Naive thymus-derived CD4-positive, alpha-beta T cell (primary cell): Measurements from ENCODE around the gene HEATR5A. TPM values are rescaled to one million over a fixed set of nuclear protein-coding genes. Genes with fewer than 3 reads are reported as not detected.
"Not testable (repeated sequence)": the region's sequence is repeated elsewhere in the genome, so short reads cannot be mapped to it uniquely, and the experiment has no call there.

Experiments used
- ATAC-seq: fragments of 150-1000 bp; cut with Tn5 transposase; 2 replicates; pipeline ENCODE4 v1.10.0; 2021; ENCODE audit warnings: mild to moderate bottlenecking, moderate library complexity
- CTCF ChIA-PET: fragments of 350-600 bp; sonication (Branson Sonifier 250); formaldehyde crosslinking; loops from one replicate; lab custom pipeline; 2021; ENCODE audit warnings: antibody characterized with exemption; lab: Charles Lee
- POLR2A ChIA-PET: fragments of 350-600 bp; sonication (Branson Sonifier 250); formaldehyde crosslinking; loops from one replicate; lab custom pipeline; 2021; ENCODE audit warnings: antibody characterized with exemption, inconsistent platforms; lab: Charles Lee
- DNase-seq, 9 donors: peaks; one replicate each; pipeline versions ENCODE4 v3.0.0 to v3.0.0-alpha.2; 2020 to 2022; ENCODE audit warnings: mixed read lengths in 1 of 9
- H3K27ac ChIP-seq: one replicate; pipeline ENCODE4 v1.7.0; 2013; ENCODE audit warnings: mild to moderate bottlenecking, low read depth, low read length, moderate library complexity
- H3K27me3 ChIP-seq, 2 donors: one replicate each; pipeline ENCODE4 v1.7.0; 2013; ENCODE audit warnings: low read length in 2 of 2, mild to moderate bottlenecking in 2 of 2, moderate library complexity in 2 of 2; ENCODE audit not compliant: control insufficient read depth in 2 of 2, insufficient read depth in 2 of 2
- H3K36me3 ChIP-seq, 3 experiments: 1 replicate in 2 of 3; 2 replicates in 1 of 3; pipeline ENCODE4 v1.7.0; 2013; ENCODE audit warnings: low read length in 3 of 3, mild to moderate bottlenecking in 3 of 3, moderate library complexity in 1 of 3; ENCODE audit not compliant: insufficient read depth in 3 of 3, control insufficient read depth in 2 of 3
- H3K4me1 ChIP-seq, 2 donors: one replicate each; pipeline ENCODE4 v1.7.0; 2013; ENCODE audit warnings: low read length in 2 of 2, mild to moderate bottlenecking in 2 of 2, moderate library complexity in 1 of 2; ENCODE audit not compliant: control insufficient read depth in 2 of 2, insufficient read depth in 2 of 2
- H3K4me3 ChIP-seq: 2 replicates; pipeline ENCODE4 v1.7.0; 2013; ENCODE audit warnings: mild to moderate bottlenecking, low read length
- H3K9me3 ChIP-seq, 3 experiments: 1 replicate in 2 of 3; 2 replicates in 1 of 3; pipeline ENCODE4 v1.7.0; 2013; ENCODE audit warnings: low read length in 3 of 3; ENCODE audit not compliant: control insufficient read depth in 2 of 3
- H3K27ac Mint-ChIP-seq, 9 donors: one replicate each; pipeline ENCODE4 v1.8.0; 2020 to 2022; ENCODE audit warnings: mixed read lengths in 9 of 9, mild to moderate bottlenecking in 8 of 9, moderate library complexity in 5 of 9, inconsistent platforms in 2 of 9
- H3K27me3 Mint-ChIP-seq, 5 donors: one replicate each; pipeline ENCODE4 v1.8.0; 2021 to 2022; ENCODE audit warnings: mixed read lengths in 5 of 5, mild to moderate bottlenecking in 1 of 5
- H3K36me3 Mint-ChIP-seq, 5 donors: one replicate each; pipeline ENCODE4 v1.8.0; 2020 to 2022; ENCODE audit warnings: mixed read lengths in 5 of 5, mild to moderate bottlenecking in 3 of 5, inconsistent platforms in 1 of 5
- H3K4me1 Mint-ChIP-seq, 7 donors: one replicate each; pipeline ENCODE4 v1.8.0; 2020 to 2022; ENCODE audit warnings: mixed read lengths in 7 of 7, mild to moderate bottlenecking in 3 of 7, inconsistent platforms in 1 of 7
- H3K4me3 Mint-ChIP-seq, 10 donors: one replicate each; pipeline ENCODE4 v1.8.0; 2020 to 2022; ENCODE audit warnings: mild to moderate bottlenecking in 10 of 10, mixed read lengths in 10 of 10, moderate library complexity in 6 of 10, inconsistent platforms in 2 of 10
- H3K9me3 Mint-ChIP-seq, 11 donors: one replicate each; pipeline ENCODE4 v1.8.0; 2020 to 2022; ENCODE audit warnings: mixed read lengths in 11 of 11, mild to moderate bottlenecking in 4 of 11, inconsistent platforms in 1 of 11, moderate library complexity in 1 of 11
- intact Hi-C, 2 donors: fragments of 100-400 bp; cut with micrococcal nuclease; formaldehyde crosslinking; loops; one replicate each; pipeline ENCODE4 v1.15.1; 2023
- polyA plus RNA-seq, 2 donors: library from polyadenylated mRNA; unstranded; fragments of 300-500 nt; fragmentation: Illumina TruSeq; gene quantifications; one replicate each; pipeline ENCODE4 v1.2.3, GENCODE V29; 2021
- total RNA-seq, 6 experiments: library from RNA in 5 of 6; stranded (reverse) in 5 of 6; gene quantifications; 1 replicate in 5 of 6; 2 replicates in 1 of 6; pipeline ENCODE4 v1.2.3 and lab custom pipeline; 2021 to 2026

HEATR5A gene
- total and polyA plus RNA-seq, 7 experiments from 2014 or later = 5.6 to 14.4 (median 12.7) TPM

DNA sequence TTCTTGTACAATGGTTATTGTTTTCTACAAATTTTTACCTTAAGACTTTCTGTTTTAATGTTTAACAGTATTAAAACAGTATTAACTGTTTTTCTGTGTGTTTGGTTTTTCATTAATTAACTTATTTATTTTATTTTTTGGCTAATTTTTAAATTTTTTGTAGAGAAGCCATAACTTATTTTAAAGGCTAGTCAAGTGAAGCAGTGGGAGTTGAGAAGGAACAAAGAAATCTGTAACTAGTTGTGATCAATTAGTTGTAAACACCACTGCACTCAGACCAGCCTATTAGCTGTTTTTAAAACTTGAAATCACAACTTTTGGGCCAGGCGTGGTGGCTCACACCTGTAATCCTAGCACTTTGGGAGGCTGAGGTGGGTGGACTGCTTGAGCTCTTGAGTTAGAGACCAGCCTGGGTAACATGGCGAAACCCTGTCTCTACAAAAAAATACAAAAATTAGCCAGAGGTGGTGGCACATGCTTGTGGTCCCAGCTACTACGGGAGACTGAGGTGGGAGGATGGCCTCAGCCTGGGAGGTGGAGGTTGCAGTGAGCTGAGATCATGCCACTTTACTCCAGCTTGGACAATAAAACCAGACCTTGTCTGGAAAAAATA lies 161.8 kb downstream of the HEATR5A start:
- Histone ChIP-seq H3K36me3 (no peaks in the 10 kb centered on the region), H3K4me3 (no peak overlapping the region), H3K27ac (no peak overlapping the region), H3K9me3 (no peaks in the 10 kb centered on the region), H3K4me1 (no peaks in the 10 kb centered on the region), H3K27me3 (no peaks in the 10 kb centered on the region)
- peaks cover 0 to 1% (median 0%) of the 10 kb centered on the region in 7 donors for H3K4me1 Mint-ChIP-seq
- intact Hi-C loops = no loop called here
- ChIA-PET CTCF (no interaction called here), POLR2A (no interaction called here)
- no peak for DNase-seq
- ATAC-seq = no peak
- H3K36me3 Mint-ChIP-seq = no peaks in the 10 kb centered on the region
- no peak overlapping the region for H3K27ac Mint-ChIP-seq
- H3K4me3 Mint-ChIP-seq = peak overlapping the region in 1 of 10 donors; percentile 32
- no peaks in the 10 kb centered on the region for H3K27me3 Mint-ChIP-seq
- no peaks in the 10 kb centered on the region for H3K9me3 Mint-ChIP-seq

DNA sequence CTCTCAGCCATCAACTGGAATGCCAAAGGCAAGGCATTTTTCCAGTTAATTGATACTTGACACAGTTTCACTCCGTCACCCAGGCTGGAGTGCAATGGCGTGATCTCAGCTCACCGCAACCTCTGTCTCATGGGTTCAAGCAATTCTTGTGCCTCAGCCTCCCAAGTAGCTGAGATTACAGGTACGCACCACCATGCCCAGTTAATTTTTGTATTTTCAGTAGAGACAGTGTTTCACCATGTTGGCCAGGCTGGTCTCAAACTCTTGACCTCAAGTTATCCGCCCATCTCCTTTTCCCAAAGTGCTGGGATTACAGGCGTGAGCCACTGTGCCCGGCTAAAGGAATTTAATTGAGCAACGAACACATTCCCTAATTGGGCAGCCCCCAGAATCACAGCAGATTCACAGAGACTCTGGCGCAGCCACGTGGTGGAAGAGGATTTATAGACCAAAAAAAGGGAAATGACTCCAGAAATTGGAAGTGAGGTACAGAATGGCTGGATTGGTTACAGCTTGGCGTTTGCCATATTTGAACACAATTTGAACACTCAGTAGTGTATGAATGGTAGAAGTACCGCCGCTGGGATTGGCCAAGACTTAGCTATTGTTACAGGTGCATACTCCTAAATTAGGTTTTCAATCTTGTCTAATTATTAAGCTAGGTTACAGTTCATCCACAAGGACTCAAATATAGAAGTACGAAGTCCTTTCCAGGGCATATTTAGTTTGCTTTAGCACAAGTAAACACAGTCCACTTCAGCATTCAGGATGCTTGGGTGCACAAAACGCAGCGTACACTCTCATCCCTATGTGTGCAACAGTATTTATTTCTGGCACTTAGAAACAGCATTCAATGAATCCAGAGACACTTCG lies 162.6 kb downstream of the HEATR5A start:
- H3K27ac Mint-ChIP-seq, H3K4me1 Mint-ChIP-seq, H3K9me3 ChIP-seq, H3K27ac ChIP-seq, DNase-seq, H3K4me1 ChIP-seq, POLR2A ChIA-PET, ATAC-seq, H3K36me3 Mint-ChIP-seq, H3K9me3 Mint-ChIP-seq, H3K4me3 Mint-ChIP-seq, CTCF ChIA-PET, H3K4me3 ChIP-seq, intact Hi-C loops, H3K27me3 Mint-ChIP-seq, H3K36me3 ChIP-seq, H3K27me3 ChIP-seq: not testable (repeated sequence)

DNA sequence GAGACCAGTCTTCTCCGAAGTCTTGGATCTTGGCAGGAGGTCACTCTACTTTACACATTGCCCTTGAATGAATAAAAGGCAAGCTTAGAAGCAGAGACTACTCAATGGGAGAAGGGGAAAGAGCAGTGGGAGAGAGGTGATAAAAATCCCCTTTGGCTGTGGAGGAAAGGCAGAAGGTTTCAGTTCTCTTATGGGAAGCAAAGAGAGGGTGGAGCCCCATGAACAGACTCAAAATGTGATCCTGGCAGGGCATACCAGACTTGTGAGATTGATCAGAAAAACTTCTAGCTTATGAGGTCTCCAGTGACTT lies 163.2 kb downstream of the HEATR5A start:
- peaks cover 0 to 1% (median 0%) of the 10 kb centered on the region in 7 donors for H3K4me1 Mint-ChIP-seq
- no peaks in the 10 kb centered on the region for H3K36me3 ChIP-seq
- H3K9me3 ChIP-seq = no peaks in the 10 kb centered on the region
- no peaks in the 10 kb centered on the region for H3K36me3 Mint-ChIP-seq
- H3K4me3 ChIP-seq = no peak overlapping the region
- no peak overlapping the region for H3K4me3 Mint-ChIP-seq
- ChIA-PET POLR2A (interaction anchor here (0.7 kb wide), 1 partner anchor 48 kb away, joined by 5 read pairs; no protein-coding TSS in a partner anchor), CTCF (no interaction called here)
- H3K4me1 ChIP-seq = no peaks in the 10 kb centered on the region
- ATAC-seq (no peak), DNase-seq (no peak)
- no peaks in the 10 kb centered on the region for H3K27me3 ChIP-seq
- no peak overlapping the region for H3K27ac ChIP-seq
- intact Hi-C loops = no loop called here
- no peak overlapping the region for H3K27ac Mint-ChIP-seq
- H3K9me3 Mint-ChIP-seq = no peaks in the 10 kb centered on the region
- H3K27me3 Mint-ChIP-seq = no peaks in the 10 kb centered on the region

DNA sequence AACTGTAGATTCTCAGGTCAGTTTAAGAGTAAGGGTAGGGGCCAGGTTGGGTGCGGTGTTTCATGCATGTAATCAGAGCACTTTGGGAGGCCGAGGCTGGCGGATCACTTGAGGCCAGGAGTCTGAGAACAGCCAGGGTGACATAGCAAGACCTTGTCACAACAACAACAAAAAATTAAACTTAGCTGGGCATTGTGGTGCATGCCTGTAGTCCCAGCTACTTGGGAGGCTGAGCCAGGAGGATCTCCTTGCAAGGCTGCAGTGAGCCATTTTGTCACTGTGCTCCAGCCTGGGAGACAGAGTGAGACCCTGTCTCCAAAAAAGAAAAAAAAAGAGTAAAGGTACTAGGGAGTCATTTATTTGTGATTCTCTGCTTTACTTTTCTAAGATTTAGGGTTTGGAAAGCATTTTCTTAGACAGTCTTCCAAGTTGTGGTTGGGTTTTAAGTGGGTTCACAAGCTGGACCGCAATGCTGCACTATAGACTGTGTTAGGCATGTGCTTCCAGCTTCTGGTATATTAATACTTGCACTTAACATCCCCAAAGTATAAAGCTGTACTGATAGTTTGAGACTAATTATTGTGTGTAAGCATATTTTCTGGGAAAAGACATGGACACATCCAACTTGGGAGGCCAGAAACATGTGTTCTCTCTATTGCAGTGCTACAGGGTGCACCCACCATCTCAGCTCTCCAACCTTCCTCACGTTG lies 163.7 kb downstream of the HEATR5A start:
- DNase-seq = no peak
- no peaks in the 10 kb centered on the region for H3K9me3 Mint-ChIP-seq

DNA sequence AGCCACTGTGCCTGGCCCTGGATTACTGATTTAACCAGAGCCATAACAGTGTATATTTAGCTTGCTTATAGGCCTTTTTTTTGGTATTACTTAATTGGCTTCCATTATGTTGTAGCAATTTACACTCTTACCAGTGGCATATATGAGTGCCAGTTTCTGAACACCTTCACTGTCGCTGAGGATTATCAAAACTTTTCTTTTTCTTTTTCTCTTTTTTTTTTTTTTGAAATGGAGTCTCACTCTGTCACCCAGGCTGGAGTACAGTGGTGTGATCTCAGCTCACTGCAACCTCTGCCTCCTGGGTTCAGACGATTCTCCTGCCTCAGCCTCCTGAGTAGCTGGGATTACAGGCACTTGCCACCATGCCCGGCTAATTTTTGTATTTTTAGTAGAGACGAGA lies 164.4 kb downstream of the HEATR5A start:
- not testable (repeated sequence) for H3K4me1 Mint-ChIP-seq

More for the DNA sequence above, 163.7 kb downstream of the HEATR5A start:
- H3K4me3 Mint-ChIP-seq = no peak overlapping the region
- Histone ChIP-seq H3K36me3 (no peaks in the 10 kb centered on the region), H3K4me3 (no peak overlapping the region), H3K4me1 (no peaks in the 10 kb centered on the region), H3K27ac (no peak overlapping the region), H3K9me3 (no peaks in the 10 kb centered on the region), H3K27me3 (no peaks in the 10 kb centered on the region)
- ChIA-PET POLR2A (interaction anchor here (0.7 kb wide), 1 partner anchor 48 kb away, joined by 5 read pairs; no protein-coding TSS in a partner anchor), CTCF (no interaction called here)
- H3K27me3 Mint-ChIP-seq = no peaks in the 10 kb centered on the region
- intact Hi-C loops = no loop called here
- ATAC-seq = no peak
- peaks cover 0 to 1% (median 0%) of the 10 kb centered on the region in 7 donors for H3K4me1 Mint-ChIP-seq
- H3K36me3 Mint-ChIP-seq = no peaks in the 10 kb centered on the region
- no peak overlapping the region for H3K27ac Mint-ChIP-seq

DNA sequence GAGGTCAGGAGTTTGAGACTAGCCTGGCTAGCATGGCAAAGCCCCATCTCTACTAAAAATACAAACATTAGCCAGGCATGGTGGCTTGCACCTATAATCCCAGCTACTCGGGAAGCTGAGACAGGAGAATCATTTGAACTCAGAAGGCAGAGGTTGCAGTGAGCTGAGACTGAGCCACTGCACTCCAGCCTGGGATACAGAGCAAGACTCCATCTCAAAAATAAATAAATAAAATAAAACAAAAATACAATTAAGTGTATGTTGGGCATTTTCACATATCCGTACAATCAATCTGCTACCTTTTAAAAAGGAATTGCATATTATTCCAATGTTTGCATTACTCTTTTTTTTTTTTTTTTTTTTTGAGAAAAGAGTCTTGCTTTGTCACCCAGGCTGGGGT lies 165.1 kb downstream of the HEATR5A start:
- POLR2A ChIA-PET = interaction anchor here (0.8 kb wide), 1 partner anchor 135 kb away, joined by 3 read pairs; no protein-coding TSS in a partner anchor

More for the DNA sequence above, 164.4 kb downstream of the HEATR5A start:
- ATAC-seq, H3K4me3 ChIP-seq, H3K27ac Mint-ChIP-seq, H3K27me3 ChIP-seq, H3K4me1 ChIP-seq, H3K36me3 ChIP-seq, intact Hi-C loops, H3K9me3 ChIP-seq, H3K4me3 Mint-ChIP-seq, H3K27me3 Mint-ChIP-seq, H3K36me3 Mint-ChIP-seq, CTCF ChIA-PET, DNase-seq, H3K9me3 Mint-ChIP-seq, H3K27ac ChIP-seq: not testable (repeated sequence)
- POLR2A ChIA-PET = interaction anchor here (0.8 kb wide), 1 partner anchor 135 kb away, joined by 3 read pairs; no protein-coding TSS in a partner anchor

More for the DNA sequence above, 165.1 kb downstream of the HEATR5A start:
- CTCF ChIA-PET = no interaction called here
- Histone ChIP-seq H3K36me3 (no peaks in the 10 kb centered on the region), H3K4me3 (no peak overlapping the region), H3K4me1 (no peaks in the 10 kb centered on the region), H3K27ac (no peak overlapping the region), H3K9me3 (no peaks in the 10 kb centered on the region), H3K27me3 (no peaks in the 10 kb centered on the region)
- intact Hi-C loops = no loop called here
- Mint-ChIP-seq H3K9me3 (no peaks in the 10 kb centered on the region), H3K27ac (no peak overlapping the region), H3K4me3 (no peak overlapping the region), H3K27me3 (no peaks in the 10 kb centered on the region), H3K36me3 (no peaks in the 10 kb centered on the region), H3K4me1 (peaks cover 0 to 5% (median 0%) of the 10 kb centered on the region in 7 donors)
- ATAC-seq = no peak
- DNase-seq = no peak
